AG10803 (cell line): ENCODE data around the gene NREP.
A peak's percentile ranks its signal among the peaks of the same experiment; 100 is the strongest.

ENCODE experiments used
- DNase-seq: peaks from one replicate; pipeline ENCODE4 v3.0.0; 2010; ENCODE audit warnings: low read depth
- H3K4me3 ChIP-seq: 2 replicates; pipeline ENCODE4 v1.5.1; 2011; ENCODE audit warnings: mild to moderate bottlenecking, low read length, control low read depth
- CTCF ChIP-seq: conservative IDR thresholded peaks from 2 replicates; pipeline ENCODE4 v1.5.1; 2011; ENCODE audit warnings: mild to moderate bottlenecking, low read length, control low read depth, inconsistent platforms

Gene NREP

GRCh38 chr5:111790295-111790694 lies 33.3 kb upstream of the NREP start:
- no peak overlapping the region for H3K4me3 ChIP-seq

GRCh38 chr5:111787006-111787405 lies 30.0 kb upstream of the NREP start:
- no peak for TF ChIP-seq CTCF
- DNase-seq: no peak
- no peak overlapping the region for H3K4me3 ChIP-seq

More at GRCh38 chr5:111790295-111790694, 33.3 kb upstream of the NREP start:
- no peak for DNase-seq
- no peak for TF ChIP-seq CTCF

- no peak for TF ChIP-seq CTCF
- H3K4me3 ChIP-seq: no peak overlapping the region
- no peak for DNase-seq
Observed at GRCh38 chr5:111784491-111785181, 27.6 kb upstream of the NREP start.

DNA sequence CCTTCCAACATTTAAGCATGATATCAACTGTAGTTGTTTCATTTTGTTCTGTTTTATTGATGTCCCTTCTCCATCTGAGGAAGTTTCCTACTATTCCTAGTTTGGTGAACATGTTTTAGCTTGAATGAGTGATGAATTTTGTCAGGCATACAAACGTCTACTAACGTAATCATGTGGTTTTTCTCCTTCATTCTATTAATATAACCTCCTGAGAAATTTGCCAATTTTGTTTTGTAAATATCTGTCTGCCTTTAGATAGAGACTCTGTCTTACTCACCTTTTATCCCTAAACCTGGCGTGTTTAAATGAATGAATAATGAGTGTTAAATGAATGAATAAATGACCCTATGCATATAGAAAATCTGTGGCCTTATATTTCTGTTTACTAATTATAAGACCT lies 26.5 kb upstream of the NREP start:
- no peak overlapping the region for H3K4me3 ChIP-seq
- no peak for DNase-seq
- TF ChIP-seq CTCF: no peak

GRCh38 chr5:111782216-111782615 lies 25.2 kb upstream of the NREP start:
- TF ChIP-seq CTCF: no peak
- no peak overlapping the region for H3K4me3 ChIP-seq
- no peak for DNase-seq

GRCh38 chr5:111781200-111781599 lies 24.2 kb upstream of the NREP start:
- no peak for TF ChIP-seq CTCF
- peak; percentile 52 for DNase-seq
- no peak overlapping the region for H3K4me3 ChIP-seq

- no peak overlapping the region for H3K4me3 ChIP-seq
- peak; percentile 31 for DNase-seq
- TF ChIP-seq CTCF: no peak
Observed at GRCh38 chr5:111779922-111780292, 22.9 kb upstream of the NREP start.
